ENCODE measurements around the gene IL15RA. TPM values are rescaled to one million over a fixed set of nuclear protein-coding genes. Genes with fewer than 3 reads are reported as not detected.

Gene IL15RA
- total and polyA plus RNA-seq, 10 of the 15 experiments (the other 5 are each of a cell fraction or from before 2014, with no cell fraction given), result 2.0 to 14.8 (median 12.1) TPM

- TF ChIP-seq POLR2AphosphoS2 (IDR thresholded peaks at IDR 0.05; ENCODE audit: low read depth, low read length) (no peak), HDAC2 (IDR thresholded peaks at IDR 0.05) (no peak), MYC (IDR thresholded peaks at IDR 0.05; ENCODE audit: insufficient read depth, insufficient read length, insufficient replicate concordance, low read length, severe bottlenecking) (no peak), ZBED1 (IDR thresholded peaks at IDR 0.05; ENCODE audit: borderline replicate concordance) (no peak), SUPT20H (IDR thresholded peaks at IDR 0.05; ENCODE audit: borderline replicate concordance, control insufficient read depth, low read depth, low read length) (no peak), NR2C2 (IDR thresholded peaks at IDR 0.05; ENCODE audit: borderline replicate concordance, control insufficient read depth, insufficient read length, low read depth) (no peak), SPI1 (IDR thresholded peaks at IDR 0.05; ENCODE audit: borderline replicate concordance, insufficient read depth, low read depth, low read length) (no peak), E2F8 (IDR thresholded peaks at IDR 0.05; ENCODE audit: low read depth, partially characterized antibody) (no peak), CEBPB (IDR thresholded peaks at IDR 0.05; ENCODE audit: borderline replicate concordance in 1 of 2, low read depth in 2 of 2, low read length in 2 of 2) (no peak), CREM (IDR thresholded peaks at IDR 0.05; ENCODE audit: low read depth) (no peak), ESRRA (IDR thresholded peaks at IDR 0.05; ENCODE audit: low read length) (no peak), ZBTB4 (CRISPR knock-in tag; IDR thresholded peaks at IDR 0.05) (no peak), LARP7 (IDR thresholded peaks at IDR 0.05) (no peak), ZSCAN29 (IDR thresholded peaks at IDR 0.05) (no peak), JUNB (IDR thresholded peaks at IDR 0.05) (no peak), SMAD5 (IDR thresholded peaks at IDR 0.05; ENCODE audit: low read depth) (no peak), NFIC (IDR thresholded peaks at IDR 0.05; ENCODE audit: low read depth, low read length) (no peak), ATF7 (IDR thresholded peaks at IDR 0.05; ENCODE audit: low read depth) (no peak), SRF (IDR thresholded peaks at IDR 0.05; ENCODE audit: low read depth in 2 of 2, low read length in 2 of 2) (no peak), STAT1 (conservative IDR thresholded peaks at IDR 0.05) (no peak), ZBTB40 (IDR thresholded peaks at IDR 0.05; ENCODE audit: borderline replicate concordance) (no peak)
Measured at GRCh38 chr10:5977471-5978229, at the start of gene IL15RA (continued).

All from GM12878 (cell line).